Body of pancreas (tissue), 4 donors: ENCODE measurements around the gene EME2. TPM values are rescaled to one million over a fixed set of nuclear protein-coding genes. Genes with fewer than 3 reads are reported as not detected.
"Not testable (repeated sequence)": the region's sequence is repeated elsewhere in the genome, so short reads cannot be mapped to it uniquely, and the experiment has no call there.

ENCODE experiments used
- ATAC-seq: fragments of 150-250 bp; one replicate; pipeline ENCODE4 v1.9.1; 2016
- DNase-seq, 4 donors: peaks; one replicate each; pipeline ENCODE4 v3.0.0-alpha.2; 2019
- H3K27ac ChIP-seq, 4 donors: fragments of 200-600 bp; sonication (generic); 1 replicate in 3 of 4; 2 replicates in 1 of 4; pipeline versions ENCODE4 v1.5.1 to v1.6.1; 2016 to 2019; ENCODE audit warnings: mild to moderate bottlenecking in 1 of 4, mixed read lengths in 1 of 4, moderate library complexity in 1 of 4
- H3K27me3 ChIP-seq, 2 donors: fragments of 200-600 bp; sonication (generic); one replicate each; pipeline ENCODE4 v1.6.0; 2016; ENCODE audit warnings: mild to moderate bottlenecking in 1 of 2
- H3K36me3 ChIP-seq, 2 donors: fragments of 200-600 bp; sonication (generic); replicated peaks in 1 of 2; 2 replicates each; pipeline ENCODE4 v1.5.1; 2016; ENCODE audit warnings: low read depth in 2 of 2; ENCODE audit not compliant: insufficient read depth in 1 of 2
- H3K4me1 ChIP-seq: fragments of 200-600 bp; sonication (generic); one replicate; pipeline ENCODE4 v1.6.0; 2016
- H3K4me3 ChIP-seq, 2 donors: fragments of 200-600 bp; sonication (generic); 1 replicate in 1 of 2; 2 replicates in 1 of 2; pipeline ENCODE4 v1.5.1; 2016 to 2019
- H3K9me3 ChIP-seq, 3 donors: fragments of 200-600 bp; sonication (generic); 1 replicate in 2 of 3; 2 replicates in 1 of 3; pipeline ENCODE4 v1.5.1; 2016
- CTCF ChIP-seq, 7 experiments: fragments of 450-650 bp in 4 of 7; fragments of 200-600 bp in 3 of 7; sonication (generic) in 3 of 7; IDR thresholded peaks; one replicate each; pipeline ENCODE4 v1.5.1; 2016 to 2019; ENCODE audit warnings: antibody characterized with exemption in 7 of 7
- POLR2A ChIP-seq, 3 donors: fragments of 450-650 bp; IDR thresholded peaks; one replicate each; pipeline ENCODE4 v1.6.1; 2016; ENCODE audit warnings: antibody characterized with exemption in 3 of 3, mild to moderate bottlenecking in 2 of 3
- WGBS, 2 donors: methylation state at CpG; one replicate each; pipeline ENCODE4 v1.1.5; 2017; 5-methylcytosine and 5-hydroxymethylcytosine counted together
- intact Hi-C: fragments of 100-400 bp; cut with DNase I; formaldehyde crosslinking; loops from one replicate; pipeline ENCODE4 v1.15.1; 2023
- total RNA-seq, 2 donors: library from RNA; depleted of rRNA; stranded (reverse); fragments of >200 nt; gene quantifications; one replicate each; pipeline ENCODE4 v1.1.0, GENCODE V29; 2016

The EME2 gene
- total RNA-seq, 2 donors from 2014 or later: 13.5 to 33.3 TPM

GRCh38 chr16:1794908-1795666, 22.5 kb downstream of the EME2 start:
- intact Hi-C loops: no loop called here
- H3K4me1 ChIP-seq: peaks cover 27% of the 10 kb centered on the region
- H3K27me3 ChIP-seq: no peaks in the 10 kb centered on the region
- no peaks in the 10 kb centered on the region for H3K36me3 ChIP-seq
- H3K27ac ChIP-seq: peak overlapping the region; percentile 47 to 83 (median 72)
- WGBS, 2 donors: 59 to 89% methylated on average over 4 to 32 of the region's 32 CpGs
- H3K9me3 ChIP-seq: no peaks in the 10 kb centered on the region
- H3K4me3 ChIP-seq: no peak overlapping the region
- ATAC-seq (no peak), DNase-seq (peak in 1 of 4 donors; percentile 11)
- no peak for TF ChIP-seq POLR2A (IDR thresholded peaks at IDR 0.05)
- TF ChIP-seq CTCF (IDR thresholded peaks at IDR 0.05): no peak

- H3K27me3 ChIP-seq, ATAC-seq, intact Hi-C loops: not testable (repeated sequence)
Measured at GRCh38 chr16:1799263-1799662, 26.7 kb downstream of the EME2 start.

GRCh38 chr16:1800701-1801100, 28.1 kb downstream of the EME2 start:
- Histone ChIP-seq H3K27me3 (no peaks in the 10 kb centered on the region), H3K27ac (no peak overlapping the region), H3K4me1 (no peaks in the 10 kb centered on the region), H3K4me3 (no peak overlapping the region), H3K36me3 (no peaks in the 10 kb centered on the region), H3K9me3 (no peaks in the 10 kb centered on the region)
- intact Hi-C loops: no loop called here
- TF ChIP-seq CTCF (IDR thresholded peaks at IDR 0.05): no peak
- TF ChIP-seq POLR2A (IDR thresholded peaks at IDR 0.05): no peak
- DNase-seq (no peak), ATAC-seq (no peak)
- 83 to 84% methylated on average over 10 of the region's 10 CpGs for WGBS, 2 donors

More at GRCh38 chr16:1799263-1799662, 26.7 kb downstream of the EME2 start:
- H3K4me1 ChIP-seq: peaks cover 11% of the 10 kb centered on the region
- not testable (repeated sequence) for DNase-seq, H3K36me3 ChIP-seq, H3K4me3 ChIP-seq, H3K27ac ChIP-seq, H3K9me3 ChIP-seq
- WGBS, 2 donors: 68 to 98% methylated on average over 5 of the region's 5 CpGs

GRCh38 chr16:1807626-1808025, 35.0 kb downstream of the EME2 start:
- no peak overlapping the region for H3K4me3 ChIP-seq
- TF ChIP-seq CTCF (IDR thresholded peaks at IDR 0.05) (no peak), POLR2A (IDR thresholded peaks at IDR 0.05) (no peak)
- DNase-seq (no peak), ATAC-seq (no peak)
- peaks cover 3% of the 10 kb centered on the region for H3K4me1 ChIP-seq
- WGBS, 2 donors: 83 to 88% methylated on average over 10 of the region's 10 CpGs
- H3K36me3 ChIP-seq: peaks cover 0 to 13% of the 10 kb centered on the region in 2 donors
- H3K27ac ChIP-seq: no peak overlapping the region
- intact Hi-C loops: no loop called here
- no peaks in the 10 kb centered on the region for H3K9me3 ChIP-seq
- H3K27me3 ChIP-seq: no peaks in the 10 kb centered on the region

GRCh38 chr16:1808691-1809090, 36.1 kb downstream of the EME2 start:
- H3K4me1 ChIP-seq: peaks cover 10% of the 10 kb centered on the region
- no peak for TF ChIP-seq CTCF (IDR thresholded peaks at IDR 0.05)
- no peak for TF ChIP-seq POLR2A (IDR thresholded peaks at IDR 0.05)
- H3K36me3 ChIP-seq: peaks cover 0 to 13% of the 10 kb centered on the region in 2 donors
- DNase-seq: no peak
- no peak for ATAC-seq
- H3K27ac ChIP-seq: no peak overlapping the region
- intact Hi-C loops: no loop called here
- no peaks in the 10 kb centered on the region for H3K27me3 ChIP-seq
- H3K9me3 ChIP-seq: no peaks in the 10 kb centered on the region
- 78 to 87% methylated on average over 8 to 18 of the region's 18 CpGs for WGBS, 2 donors
- no peak overlapping the region for H3K4me3 ChIP-seq
